IPS-11a (cell line): ENCODE measurements around the gene RAB3IL1.

ENCODE experiments used
- H3K4me3 ChIP-seq: one replicate; pipeline ENCODE4 v1.5.1; 2013; ENCODE audit warnings: low read depth, low read length, control low read depth

RAB3IL1 gene

GRCh38 chr11:61921446-61921845 lies 4.1 kb upstream of the RAB3IL1 start:
- no peak overlapping the region for H3K4me3 ChIP-seq

DNA sequence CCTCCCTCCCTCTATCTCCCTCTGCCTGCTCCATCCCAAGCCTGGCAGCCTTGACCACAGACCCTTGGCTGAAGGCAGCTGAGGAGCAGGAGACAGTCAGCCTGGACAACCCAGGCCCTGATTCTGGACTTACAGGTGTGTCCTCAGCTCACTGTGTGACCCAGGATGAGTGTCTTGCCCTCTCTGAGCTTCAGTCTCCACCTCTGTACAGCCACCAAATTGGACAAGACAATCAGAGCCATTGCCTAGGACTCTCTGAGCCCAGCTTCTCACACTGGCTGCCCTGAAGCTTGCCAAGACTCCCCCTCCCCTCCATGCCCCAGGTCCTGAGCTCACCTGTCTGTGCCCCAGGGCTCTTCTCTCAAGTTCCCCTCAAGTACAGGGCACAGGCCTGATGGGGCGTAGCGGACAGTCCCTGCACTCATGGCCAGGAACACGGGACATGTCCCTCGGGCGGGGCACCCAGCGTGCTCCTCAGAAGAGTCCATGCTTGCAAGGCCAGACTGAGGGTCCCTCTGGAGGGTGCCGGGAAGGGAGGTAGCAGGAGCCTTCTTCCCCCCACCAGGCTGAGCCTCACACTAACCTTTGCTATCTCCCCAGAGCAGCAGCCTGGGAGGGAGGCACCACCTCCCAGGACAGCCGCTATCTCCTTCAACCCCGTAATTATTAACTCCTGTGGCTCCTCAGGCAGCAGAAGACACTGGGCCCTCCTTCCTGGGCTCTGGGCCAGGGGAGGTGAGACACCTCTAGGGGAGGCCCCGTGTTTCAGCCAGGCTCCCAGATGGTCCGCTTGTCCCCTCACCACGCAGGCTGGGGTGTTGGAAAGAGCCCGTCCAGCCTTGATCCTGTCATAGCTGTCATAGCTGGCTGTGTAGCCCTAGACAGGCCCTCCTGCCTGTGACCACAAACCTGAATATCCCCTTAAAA lies 2.6 kb upstream of the RAB3IL1 start:
- H3K4me3 ChIP-seq, result no peak overlapping the region

- H3K4me3 ChIP-seq, result no peak overlapping the region
Observed at GRCh38 chr11:61918938-61919704, 1.8 kb upstream of the RAB3IL1 start.

GRCh38 chr11:61918251-61918937 lies 1.0 kb upstream of the RAB3IL1 start:
- peak overlapping the region; percentile 4 for H3K4me3 ChIP-seq

GRCh38 chr11:61916737-61917333 lies 531 bp downstream of the RAB3IL1 start:
- peak overlapping the region; percentile 47 for H3K4me3 ChIP-seq

GRCh38 chr11:61914471-61915171 lies 2.7 kb downstream of the RAB3IL1 start:
- H3K4me3 ChIP-seq, result no peak overlapping the region

- H3K4me3 ChIP-seq, result no peak overlapping the region
Observed at GRCh38 chr11:61913699-61914395, 3.5 kb downstream of the RAB3IL1 start.

DNA sequence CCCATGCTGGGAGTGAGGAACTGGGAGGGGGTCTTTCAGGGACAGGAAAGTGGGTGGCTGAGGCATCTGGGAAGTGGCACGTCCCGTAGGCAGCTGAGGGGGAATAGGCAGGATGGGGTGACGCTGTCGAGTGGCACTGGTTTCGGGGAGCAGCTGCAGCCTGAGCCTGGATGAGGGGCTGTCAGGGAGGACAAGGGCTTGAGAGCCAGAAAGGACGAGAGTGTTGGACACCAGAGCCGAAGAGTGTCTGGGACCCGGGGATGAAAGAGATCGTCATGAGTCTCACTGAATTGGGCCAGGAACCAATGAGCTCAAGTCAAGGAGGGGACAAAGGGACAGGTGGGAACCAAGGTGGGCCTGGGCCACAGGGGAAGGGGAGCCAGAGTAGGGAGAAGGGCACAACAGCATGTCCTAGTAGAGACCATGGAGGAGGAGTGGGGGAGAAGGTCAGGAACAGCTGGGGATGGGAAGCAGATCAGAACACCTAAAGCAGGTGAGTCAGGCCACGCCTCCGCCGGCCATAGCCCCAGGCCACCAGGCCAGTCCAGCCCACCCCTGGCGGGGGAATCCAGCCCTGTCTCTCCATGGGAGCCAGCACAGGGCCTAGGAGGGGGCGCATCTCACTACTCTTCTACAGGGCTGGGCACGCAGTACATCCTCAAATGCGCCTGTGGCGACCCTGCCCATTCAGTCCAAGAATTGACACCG lies 4.2 kb downstream of the RAB3IL1 start:
- H3K4me3 ChIP-seq, result no peak overlapping the region

GRCh38 chr11:61912530-61912898 lies 4.9 kb downstream of the RAB3IL1 start:
- H3K4me3 ChIP-seq, result no peak overlapping the region

DNA sequence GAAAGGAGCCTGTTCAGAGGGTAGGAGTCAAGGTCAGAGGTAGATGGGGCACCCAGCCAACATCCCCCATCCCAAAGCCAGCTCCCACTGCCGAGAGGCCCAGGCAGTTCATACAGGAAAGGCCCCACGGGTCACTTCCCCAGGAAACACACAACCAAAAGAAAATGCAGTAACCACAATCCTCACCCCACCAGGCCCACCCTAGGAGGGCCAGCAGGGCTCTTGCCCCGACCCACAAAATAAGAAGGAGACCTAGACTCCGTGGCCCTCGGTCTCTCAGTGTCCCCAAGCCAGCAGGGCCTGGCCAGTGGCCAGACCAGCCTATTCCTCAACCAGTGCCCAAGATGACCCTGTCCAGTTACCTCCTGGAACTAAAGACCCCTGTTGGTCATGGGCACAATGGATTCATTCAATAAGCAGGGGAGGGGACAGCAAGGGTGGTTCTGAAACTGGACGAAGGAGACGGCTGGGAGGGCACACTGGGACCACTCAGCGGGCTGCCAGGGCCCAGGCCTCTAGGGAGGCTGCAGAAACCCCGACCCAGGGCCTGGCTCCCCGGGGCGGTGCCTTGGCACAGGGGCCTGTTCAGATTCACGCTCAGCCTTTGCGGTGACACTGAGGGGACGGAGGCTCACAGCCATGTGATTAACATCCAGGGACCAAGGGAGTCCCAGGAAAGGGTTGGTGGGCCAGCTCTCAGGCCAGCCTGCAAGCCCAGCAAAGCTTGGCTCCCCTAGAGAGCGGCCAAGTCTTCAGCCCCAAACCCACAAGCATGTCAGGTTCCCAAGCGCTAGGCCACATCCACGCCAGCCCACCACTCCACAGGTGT lies 5.5 kb downstream of the RAB3IL1 start:
- H3K4me3 ChIP-seq, result no peak overlapping the region

- H3K4me3 ChIP-seq, result no peak overlapping the region
Observed at GRCh38 chr11:61911128-61911700, 6.2 kb downstream of the RAB3IL1 start.

- no peak overlapping the region for H3K4me3 ChIP-seq
Observed at GRCh38 chr11:61910187-61911127, 6.9 kb downstream of the RAB3IL1 start.

DNA sequence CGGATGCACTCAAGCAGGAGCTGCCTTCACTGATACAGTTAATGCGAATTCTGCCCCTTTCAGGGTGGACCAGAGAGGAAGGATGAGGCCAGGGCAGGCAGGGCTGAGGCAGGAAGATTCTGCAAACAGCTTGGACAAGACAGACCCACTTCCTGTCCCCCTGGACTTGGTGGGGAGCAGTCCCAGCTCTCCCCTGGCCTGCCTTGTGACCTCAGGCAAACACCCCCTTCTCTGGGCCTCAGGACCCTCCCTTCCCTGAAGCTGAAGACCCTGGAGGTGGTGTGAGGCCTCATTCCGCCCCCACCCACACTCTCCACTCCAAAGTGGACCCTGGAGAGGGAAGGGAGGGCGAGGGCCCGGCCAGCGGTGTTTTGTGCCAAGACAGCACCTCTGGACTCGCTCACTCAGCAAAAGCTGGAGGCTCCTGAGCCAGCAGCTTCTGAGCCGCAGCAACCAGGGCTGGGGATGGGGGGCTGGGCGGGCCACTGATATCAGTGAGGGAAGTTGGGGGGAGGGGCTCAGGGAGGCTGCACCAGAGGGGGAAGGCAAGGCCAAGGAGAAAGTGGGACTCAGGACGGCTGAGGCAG lies 8.5 kb downstream of the RAB3IL1 start:
- H3K4me3 ChIP-seq, result no peak overlapping the region

GRCh38 chr11:61907871-61908729 lies 9.3 kb downstream of the RAB3IL1 start:
- H3K4me3 ChIP-seq, result no peak overlapping the region

- H3K4me3 ChIP-seq, result no peak overlapping the region
Observed at GRCh38 chr11:61907282-61907681, 10.1 kb downstream of the RAB3IL1 start.

DNA sequence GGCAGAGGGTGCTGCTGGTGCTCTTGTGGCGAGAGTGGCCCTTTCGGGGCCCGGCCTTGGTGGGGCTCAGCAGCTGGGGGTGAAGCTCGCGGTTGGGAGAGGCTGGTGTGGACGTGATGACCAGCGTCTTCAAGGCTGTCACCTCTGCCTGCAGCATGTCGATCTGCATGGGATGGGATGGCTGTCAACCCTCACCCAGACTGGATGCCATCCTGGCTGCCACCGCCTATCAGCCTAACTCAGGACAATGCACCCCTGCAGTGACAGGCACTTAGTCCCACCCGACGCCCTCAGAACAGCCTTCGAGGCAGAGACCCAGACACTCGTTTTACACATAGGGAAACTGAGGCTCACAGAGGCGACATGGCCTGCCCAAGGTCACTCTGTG lies 10.8 kb downstream of the RAB3IL1 start:
- no peak overlapping the region for H3K4me3 ChIP-seq
